ENCODE measurements around the gene IL21R.
"Not testable (repeated sequence)": the region's sequence is repeated elsewhere in the genome, so short reads cannot be mapped to it uniquely, and the experiment has no call there.

Gene IL21R

GRCh38 chr16:27403601-27403992 lies 1.6 kb downstream of the IL21R start:
- DNase-seq = peak; percentile 15

GRCh38 chr16:27404163-27404823 lies 2.3 kb downstream of the IL21R start:
- DNase-seq = no peak

GRCh38 chr16:27405546-27406451 lies 3.8 kb downstream of the IL21R start:
- peak; percentile 82 for DNase-seq

- DNase-seq = peak; percentile 29
Observed at GRCh38 chr16:27406511-27407128, 4.6 kb downstream of the IL21R start.

- no peak for DNase-seq
Observed at GRCh38 chr16:27407133-27407532, 5.2 kb downstream of the IL21R start.

- DNase-seq = peak; percentile 45
Observed at GRCh38 chr16:27408012-27408601, 6.1 kb downstream of the IL21R start.

GRCh38 chr16:27408602-27409031 lies 6.6 kb downstream of the IL21R start:
- DNase-seq = no peak

GRCh38 chr16:27409958-27410357 lies 8.0 kb downstream of the IL21R start:
- DNase-seq = not testable (repeated sequence)

- no peak for DNase-seq
Observed at GRCh38 chr16:27410761-27411160, 8.8 kb downstream of the IL21R start.

- no peak for DNase-seq
Observed at GRCh38 chr16:27413956-27414355, 12.0 kb downstream of the IL21R start.

GRCh38 chr16:27414788-27415431 lies 12.9 kb downstream of the IL21R start:
- no peak for DNase-seq

- no peak for DNase-seq
Observed at GRCh38 chr16:27417047-27417671, 15.2 kb downstream of the IL21R start.

- DNase-seq = no peak
Observed at GRCh38 chr16:27421961-27422740, 20.2 kb downstream of the IL21R start.

GRCh38 chr16:27424772-27425498 lies 23.0 kb downstream of the IL21R start:
- no peak for DNase-seq

- DNase-seq = no peak
Observed at GRCh38 chr16:27425961-27426360, 24.0 kb downstream of the IL21R start.

- DNase-seq = peak; percentile 73
Observed at GRCh38 chr16:27426423-27427408, 24.7 kb downstream of the IL21R start.

- DNase-seq = no peak
Observed at GRCh38 chr16:27427538-27427937, 25.6 kb downstream of the IL21R start.

GRCh38 chr16:27428026-27428785 lies 26.2 kb downstream of the IL21R start:
- DNase-seq = no peak

All from activated naive CD4-positive, alpha-beta T cell treated with Interleukin-2 at 50 U/mL for 16 hours (primary cell).